Ishikawa (cell line): Measurements from ENCODE around the gene TMEM108.

ENCODE experiments used
- CREB1 ChIP-seq: IDR thresholded peaks from 2 replicates; pipeline ENCODE4 v1.6.1; 2012; ENCODE audit warnings: low read depth
- FOXM1 ChIP-seq: IDR thresholded peaks from 2 replicates; pipeline ENCODE4 v1.6.1; 2012; ENCODE audit warnings: low read depth, borderline replicate concordance
- NFIC ChIP-seq: IDR thresholded peaks from 2 replicates; pipeline ENCODE4 v1.6.1; 2012
- TAF1 ChIP-seq: IDR thresholded peaks from 2 replicates; pipeline ENCODE4 v1.6.1; 2012; ENCODE audit warnings: low read depth, mild to moderate bottlenecking
- TCF12 ChIP-seq: IDR thresholded peaks from 2 replicates; pipeline ENCODE4 v1.6.1; 2012; ENCODE audit warnings: low read depth
- USF1 ChIP-seq: IDR thresholded peaks from 2 replicates; pipeline ENCODE4 v1.6.1; 2012

- no peak for TF ChIP-seq TCF12
- TF ChIP-seq CREB1 = no peak
- no peak for TF ChIP-seq TAF1
- no peak for TF ChIP-seq USF1
- TF ChIP-seq NFIC = no peak
- TF ChIP-seq FOXM1 = no peak
Observed at GRCh38 chr3:133112666-133113065, 74.5 kb downstream of the TMEM108 start.
